Calu3 (cell line): ENCODE results near the gene MLYCD. TPM values are rescaled to one million over a fixed set of nuclear protein-coding genes. Genes with fewer than 3 reads are reported as not detected.

Experiments
- BruUV-seq: library from RNA; stranded (reverse); fragments of 400-500 nt; replicated peaks from 2 replicates; lab custom pipeline; 2021; lab: Mats Ljungman, UMichigan
- CTCF ChIA-PET: fragments of 300-600 bp; sonication (Branson Sonifier 250); formaldehyde crosslinking; loops from one replicate; lab custom pipeline; 2022; ENCODE audit warnings: antibody characterized with exemption; lab: Charles Lee
- DNase-seq: peaks from one replicate; pipeline ENCODE4 v3.0.0; 2022
- H3K27ac Mint-ChIP-seq: one replicate; pipeline ENCODE4 v1.8.0; 2022; ENCODE audit warnings: mixed read lengths; ENCODE audit not compliant: unreplicated experiment
- H3K27me3 Mint-ChIP-seq: one replicate; pipeline ENCODE4 v1.8.0; 2022; ENCODE audit warnings: mixed read lengths; ENCODE audit not compliant: unreplicated experiment
- H3K36me3 Mint-ChIP-seq: one replicate; pipeline ENCODE4 v1.8.0; 2022; ENCODE audit warnings: mild to moderate bottlenecking, moderate library complexity, mixed read lengths; ENCODE audit not compliant: insufficient read depth, unreplicated experiment
- H3K4me1 Mint-ChIP-seq: one replicate; pipeline ENCODE4 v1.8.0; 2022; ENCODE audit warnings: mild to moderate bottlenecking, low read depth, mixed read lengths; ENCODE audit not compliant: unreplicated experiment
- H3K4me3 Mint-ChIP-seq: one replicate; pipeline ENCODE4 v1.8.0; 2022; ENCODE audit warnings: mild to moderate bottlenecking, low read depth, moderate library complexity, mixed read lengths; ENCODE audit not compliant: unreplicated experiment
- H3K9me3 Mint-ChIP-seq: one replicate; pipeline ENCODE4 v1.8.0; 2022; ENCODE audit warnings: low read depth, mixed read lengths; ENCODE audit not compliant: unreplicated experiment
- CTCF ChIP-seq: fragments of 200-600 bp; IDR thresholded peaks from one replicate; pipeline ENCODE4 v1.8.0; 2022; ENCODE audit warnings: antibody characterized with exemption; ENCODE audit not compliant: unreplicated experiment
- intact Hi-C: fragments of 100-400 bp; cut with micrococcal nuclease; formaldehyde crosslinking; loops from one replicate; pipeline ENCODE4 v1.10.0; 2022; ENCODE audit not compliant: unreplicated experiment
- total RNA-seq: library from RNA; stranded (reverse); gene quantifications from 2 replicates; pipeline ENCODE4 v1.2.3, GENCODE V29; 2022

Gene MLYCD
- total RNA-seq, 1 experiment from 2014 or later, result 10.3 TPM

- no TSS peak for BruUV-seq
- CTCF ChIA-PET, result interaction anchor here (1.0 kb wide), 1 partner anchor 61 kb away, joined by 3 read pairs; no protein-coding TSS in a partner anchor
- intact Hi-C loops, result no loop called here
- DNase-seq, result no peak
- Mint-ChIP-seq H3K36me3 (no peaks in the 10 kb centered on the region), H3K4me1 (no peaks in the 10 kb centered on the region), H3K27ac (no peak overlapping the region), H3K9me3 (peaks cover 3% of the 10 kb centered on the region), H3K27me3 (peaks cover 19% of the 10 kb centered on the region), H3K4me3 (no peak overlapping the region)
- TF ChIP-seq CTCF, result no peak
Observed at GRCh38 chr16:83887564-83887963, 11.4 kb upstream of the MLYCD start.

GRCh38 chr16:83888672-83889044 is 10.3 kb upstream of the MLYCD start:
- intact Hi-C loops, result no loop called here
- no TSS peak for BruUV-seq
- Mint-ChIP-seq H3K36me3 (no peaks in the 10 kb centered on the region), H3K27me3 (peaks cover 18% of the 10 kb centered on the region), H3K4me1 (no peaks in the 10 kb centered on the region), H3K9me3 (peaks cover 3% of the 10 kb centered on the region), H3K27ac (no peak overlapping the region), H3K4me3 (no peak overlapping the region)
- CTCF ChIA-PET, result interaction anchor here (0.6 kb wide), 1 partner anchor 878 kb away, joined by 3 read pairs; no protein-coding TSS in a partner anchor
- no peak for TF ChIP-seq CTCF
- no peak for DNase-seq

GRCh38 chr16:83890359-83890758 is 8.6 kb upstream of the MLYCD start:
- peaks cover 3% of the 10 kb centered on the region for H3K9me3 Mint-ChIP-seq
- H3K4me1 Mint-ChIP-seq, result no peaks in the 10 kb centered on the region
- intact Hi-C loops, result no loop called here
- no peak overlapping the region for H3K4me3 Mint-ChIP-seq
- peaks cover 15% of the 10 kb centered on the region for H3K27me3 Mint-ChIP-seq
- TF ChIP-seq CTCF, result no peak
- no peak for DNase-seq
- no TSS peak for BruUV-seq
- CTCF ChIA-PET, result no interaction called here
- no peak overlapping the region for H3K27ac Mint-ChIP-seq
- peaks cover 5% of the 10 kb centered on the region for H3K36me3 Mint-ChIP-seq

GRCh38 chr16:83891742-83892141 is 7.2 kb upstream of the MLYCD start:
- CTCF ChIA-PET, result no interaction called here
- Mint-ChIP-seq H3K4me3 (no peak overlapping the region), H3K9me3 (peaks cover 3% of the 10 kb centered on the region), H3K27me3 (peaks cover 2% of the 10 kb centered on the region), H3K36me3 (peaks cover 5% of the 10 kb centered on the region), H3K27ac (no peak overlapping the region), H3K4me1 (no peaks in the 10 kb centered on the region)
- no TSS peak for BruUV-seq
- intact Hi-C loops, result no loop called here
- TF ChIP-seq CTCF, result no peak
- DNase-seq, result no peak
